Measurements from ENCODE around the gene ERGIC1. TPM values are rescaled to one million over a fixed set of nuclear protein-coding genes. Genes with fewer than 3 reads are reported as not detected.

The ERGIC1 gene
- total RNA-seq, 3 donors from 2014 or later (not counting 1 experiment from before 2014, with no cell fraction given): 86.2 to 126 (median 121) TPM

DNA sequence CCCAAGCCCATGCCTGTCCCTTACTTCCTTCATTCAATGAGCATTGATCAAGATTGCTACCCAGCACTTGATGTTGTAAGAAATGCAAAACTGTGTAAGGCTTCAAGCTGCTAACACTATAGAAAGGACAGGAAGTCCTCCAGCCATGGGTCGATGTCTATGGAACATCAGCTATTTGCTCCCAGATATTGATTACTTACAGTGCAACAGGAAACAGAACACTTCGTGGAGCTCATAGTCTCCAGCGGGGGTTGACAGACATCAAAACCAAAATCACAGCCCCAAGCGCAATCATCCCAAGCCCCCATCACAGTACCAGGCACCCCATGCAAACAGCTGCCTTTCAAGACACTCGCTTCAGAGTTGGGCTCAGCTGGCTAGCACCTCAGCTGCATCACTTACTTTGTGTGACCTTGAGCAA is 36.3 kb upstream of the ERGIC1 start:
- Histone ChIP-seq H3K4me1 (ENCODE audit: control insufficient read depth, insufficient read depth, low read length) (peaks cover 12% of the 10 kb centered on the region), H3K27ac (ENCODE audit: low read length) (no peak overlapping the region), H3K9me3 (ENCODE audit: control insufficient read depth, insufficient read depth, low read length) (no peaks in the 10 kb centered on the region), H3K36me3 (ENCODE audit: control insufficient read depth, insufficient read depth, low read length) (no peaks in the 10 kb centered on the region), H3K27me3 (ENCODE audit: control insufficient read depth, insufficient read depth, low read length) (no peaks in the 10 kb centered on the region), H3K4me3 (ENCODE audit: low read length) (no peak overlapping the region)
- no peaks in the 10 kb centered on the region for H3K36me3 Mint-ChIP-seq
- intact Hi-C loops (cut with micrococcal nuclease): no loop called here
- whole genome bisulfite sequencing (ENCODE audit: insufficient coverage): 66% methylated on average over 5 of the region's 5 CpGs
- TF ChIP-seq, protein P1, sequence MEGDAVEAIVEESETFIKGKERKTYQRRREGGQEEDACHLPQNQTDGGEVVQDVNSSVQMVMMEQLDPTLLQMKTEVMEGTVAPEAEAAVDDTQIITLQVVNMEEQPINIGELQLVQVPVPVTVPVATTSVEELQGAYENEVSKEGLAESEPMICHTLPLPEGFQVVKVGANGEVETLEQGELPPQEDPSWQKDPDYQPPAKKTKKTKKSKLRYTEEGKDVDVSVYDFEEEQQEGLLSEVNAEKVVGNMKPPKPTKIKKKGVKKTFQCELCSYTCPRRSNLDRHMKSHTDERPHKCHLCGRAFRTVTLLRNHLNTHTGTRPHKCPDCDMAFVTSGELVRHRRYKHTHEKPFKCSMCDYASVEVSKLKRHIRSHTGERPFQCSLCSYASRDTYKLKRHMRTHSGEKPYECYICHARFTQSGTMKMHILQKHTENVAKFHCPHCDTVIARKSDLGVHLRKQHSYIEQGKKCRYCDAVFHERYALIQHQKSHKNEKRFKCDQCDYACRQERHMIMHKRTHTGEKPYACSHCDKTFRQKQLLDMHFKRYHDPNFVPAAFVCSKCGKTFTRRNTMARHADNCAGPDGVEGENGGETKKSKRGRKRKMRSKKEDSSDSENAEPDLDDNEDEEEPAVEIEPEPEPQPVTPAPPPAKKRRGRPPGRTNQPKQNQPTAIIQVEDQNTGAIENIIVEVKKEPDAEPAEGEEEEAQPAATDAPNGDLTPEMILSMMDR (IDR thresholded peaks at IDR 0.05): no peak
- H3K27ac Mint-ChIP-seq: peak overlapping the region in 1 of 2 donors; percentile 19
- H3K27me3 Mint-ChIP-seq (ENCODE audit: low read depth in 2 of 2): no peaks in the 10 kb centered on the region
- H3K4me1 Mint-ChIP-seq: peaks cover 0 to 7% of the 10 kb centered on the region in 2 donors
- no peak for DNase-seq
- no peak overlapping the region for H3K4me3 Mint-ChIP-seq
- no peaks in the 10 kb centered on the region for H3K9me3 Mint-ChIP-seq
- ATAC-seq: peak in 2 of 3 donors; percentile 33 to 46

- H3K27ac Mint-ChIP-seq: peak overlapping the region in 1 of 2 donors; percentile 19
- TF ChIP-seq, protein P1 (IDR thresholded peaks at IDR 0.05): no peak
- Histone ChIP-seq H3K27me3 (ENCODE audit: control insufficient read depth, insufficient read depth, low read length) (no peaks in the 10 kb centered on the region), H3K36me3 (ENCODE audit: control insufficient read depth, insufficient read depth, low read length) (no peaks in the 10 kb centered on the region), H3K4me3 (ENCODE audit: low read length) (no peak overlapping the region), H3K27ac (ENCODE audit: low read length) (no peak overlapping the region), H3K4me1 (ENCODE audit: control insufficient read depth, insufficient read depth, low read length) (peaks cover 12% of the 10 kb centered on the region), H3K9me3 (ENCODE audit: control insufficient read depth, insufficient read depth, low read length) (no peaks in the 10 kb centered on the region)
- 79% methylated on average over 13 of the region's 14 CpGs for WGBS (ENCODE audit: insufficient coverage)
- H3K36me3 Mint-ChIP-seq: no peaks in the 10 kb centered on the region
- ATAC-seq (peak in 1 of 3 donors; percentile 63), DNase-seq (no peak)
- intact Hi-C loops (cut with micrococcal nuclease): no loop called here
- H3K4me1 Mint-ChIP-seq: peaks cover 0 to 7% of the 10 kb centered on the region in 2 donors
- no peak overlapping the region for H3K4me3 Mint-ChIP-seq
- no peaks in the 10 kb centered on the region for H3K9me3 Mint-ChIP-seq
- H3K27me3 Mint-ChIP-seq (ENCODE audit: low read depth in 2 of 2): no peaks in the 10 kb centered on the region
Observed at GRCh38 chr5:172798422-172799215, 35.4 kb upstream of the ERGIC1 start.

- Mint-ChIP-seq H3K9me3 (no peaks in the 10 kb centered on the region), H3K27ac (peak overlapping the region in 1 of 2 donors; percentile 0), H3K4me3 (no peak overlapping the region), H3K36me3 (no peaks in the 10 kb centered on the region), H3K4me1 (peaks cover 0 to 7% of the 10 kb centered on the region in 2 donors), H3K27me3 (ENCODE audit: low read depth in 2 of 2) (no peaks in the 10 kb centered on the region)
- Histone ChIP-seq H3K27ac (ENCODE audit: low read length) (peak overlapping the region; percentile 55), H3K27me3 (ENCODE audit: control insufficient read depth, insufficient read depth, low read length) (no peaks in the 10 kb centered on the region), H3K9me3 (ENCODE audit: control insufficient read depth, insufficient read depth, low read length) (no peaks in the 10 kb centered on the region), H3K4me3 (ENCODE audit: low read length) (no peak overlapping the region), H3K36me3 (ENCODE audit: control insufficient read depth, insufficient read depth, low read length) (no peaks in the 10 kb centered on the region), H3K4me1 (ENCODE audit: control insufficient read depth, insufficient read depth, low read length) (peaks cover 11% of the 10 kb centered on the region)
- WGBS (ENCODE audit: insufficient coverage): 87% methylated on average over 6 of the region's 6 CpGs
- TF ChIP-seq, protein P1 (IDR thresholded peaks at IDR 0.05): no peak
- intact Hi-C loops (cut with micrococcal nuclease): no loop called here
- ATAC-seq (no peak), DNase-seq (no peak)
Observed at GRCh38 chr5:172799416-172799815, 34.6 kb upstream of the ERGIC1 start.

All from natural killer cell (primary cell).